PC-3 (cell line): ENCODE data around the gene SAP25. TPM values are rescaled to one million over a fixed set of nuclear protein-coding genes. Genes with fewer than 3 reads are reported as not detected.

Experiments used
- ATAC-seq: fragments of 200-7000 bp; cut with Tn5 transposase; 2 replicates; pipeline ENCODE4 v1.9.1; 2020; ENCODE audit warnings: mild to moderate bottlenecking, moderate library complexity
- BruUV-seq: library from RNA; stranded (reverse); fragments of 400-500 nt; replicated peaks from 2 replicates; lab custom pipeline; 2021; lab: Mats Ljungman, UMichigan
- CTCF ChIA-PET: fragments of 300-600 bp; sonication (Branson Sonifier 250); formaldehyde crosslinking; loops from one replicate; lab custom pipeline; 2022; ENCODE audit warnings: antibody characterized with exemption; lab: Charles Lee
- POLR2A ChIA-PET: fragments of 300-600 bp; sonication (Branson Sonifier 250); formaldehyde crosslinking; loops from one replicate; lab custom pipeline; 2022; ENCODE audit warnings: antibody characterized with exemption; ENCODE audit not compliant: unreplicated experiment; lab: Charles Lee
- DNase-seq: peaks from one replicate; pipeline ENCODE4 v3.0.0-alpha.2; 2015
- H2AFZ ChIP-seq: fragments of 300-600 bp; sonication (generic); 2 replicates; pipeline ENCODE4 v1.6.0; 2016; ENCODE audit warnings: antibody characterized with exemption, low read length
- H3F3A ChIP-seq: fragments of 300-600 bp; sonication (generic); one replicate; pipeline ENCODE4 v1.6.0; 2017; ENCODE audit warnings: antibody characterized with exemption, low read length, control low read depth, mild to moderate bottlenecking; ENCODE audit not compliant: unreplicated experiment
- H3K27ac ChIP-seq: fragments of 300-600 bp; sonication (generic); 2 replicates; pipeline ENCODE4 v1.5.1; 2016; ENCODE audit warnings: mild to moderate bottlenecking, low read length
- H3K27me3 ChIP-seq: fragments of 300-600 bp; sonication (generic); 2 replicates; pipeline ENCODE4 v1.6.1; 2016; ENCODE audit warnings: low read length, mixed read lengths
- H3K36me3 ChIP-seq: fragments of 300-600 bp; sonication (generic); 2 replicates; pipeline ENCODE4 v1.6.1; 2016; ENCODE audit warnings: low read depth, mixed run types, low read length, mixed read lengths
- H3K4me1 ChIP-seq: fragments of 300-600 bp; sonication (generic); 2 replicates; pipeline ENCODE4 v1.5.1; 2016; ENCODE audit warnings: low read length; ENCODE audit not compliant: insufficient read depth
- H3K4me2 ChIP-seq: fragments of 300-600 bp; sonication (generic); 2 replicates; pipeline ENCODE4 v1.6.0; 2016; ENCODE audit warnings: low read length
- H3K4me3 ChIP-seq: fragments of 300-600 bp; sonication (generic); 2 replicates; pipeline ENCODE4 v1.5.1; 2016; ENCODE audit warnings: mild to moderate bottlenecking, low read length, mixed read lengths
- H3K79me2 ChIP-seq: fragments of 300-600 bp; sonication (generic); 2 replicates; pipeline ENCODE4 v1.6.1; 2017; ENCODE audit warnings: low read length, mixed read lengths
- H3K9ac ChIP-seq: fragments of 300-600 bp; sonication (generic); 2 replicates; pipeline ENCODE4 v1.6.0; 2016; ENCODE audit warnings: mild to moderate bottlenecking, low read length
- H3K9me2 ChIP-seq: fragments of 300-600 bp; sonication (generic); replicated peaks from 2 replicates; pipeline ENCODE4 v1.6.1; 2016; ENCODE audit warnings: mixed run types, low read length, mixed read lengths
- H3K9me3 ChIP-seq: fragments of 300-600 bp; sonication (generic); 2 replicates; pipeline ENCODE4 v1.6.1; 2016; ENCODE audit warnings: low read length, mixed read lengths
- H4K20me1 ChIP-seq: fragments of 300-600 bp; sonication (generic); 2 replicates; pipeline ENCODE4 v1.6.1; 2016; ENCODE audit warnings: low read length, mixed read lengths
- EZH2 ChIP-seq: fragments of 300-600 bp; sonication (generic); IDR thresholded peaks from one replicate; pipeline ENCODE4 v1.6.1; 2017; ENCODE audit warnings: antibody characterized with exemption, mild to moderate bottlenecking, low read length; ENCODE audit not compliant: unreplicated experiment
- EZH2phosphoT487 ChIP-seq: fragments of 300-600 bp; sonication (generic); IDR thresholded peaks from 2 replicates; pipeline ENCODE4 v1.6.1; 2018; ENCODE audit warnings: mild to moderate bottlenecking, antibody characterized with exemption, low read length, borderline replicate concordance
- intact Hi-C: fragments of 100-400 bp; cut with micrococcal nuclease; formaldehyde crosslinking; loops from 2 replicates; pipeline ENCODE4 v1.9.0; 2023
- total RNA-seq: library from RNA; depleted of rRNA; stranded (reverse); fragments of >200 nt; gene quantifications from 2 replicates; pipeline ENCODE4 v1.2.3, GENCODE V29; 2014
- TF ChIP-seq, protein P1 (sequence below): fragments of 300-600 bp; sonication (generic); conservative IDR thresholded peaks from 2 replicates; pipeline ENCODE4 v1.5.1; 2017; ENCODE audit warnings: antibody characterized with exemption, low read depth, mild to moderate bottlenecking, low read length

SAP25 gene
- total RNA-seq, 1 experiment from 2014 or later, result 0.22 TPM

- Histone ChIP-seq H3K79me2 (no peaks in the 10 kb centered on the region), H3K36me3 (no peaks in the 10 kb centered on the region), H3K9me2 (no peaks in the 10 kb centered on the region), H3K4me1 (no peaks in the 10 kb centered on the region; the same call in 1 of the 2 replicates), H3K9ac (no peak overlapping the region), H4K20me1 (no peaks in the 10 kb centered on the region), H2AFZ (no peak overlapping the region), H3K4me3 (no peak overlapping the region), H3F3A (no peaks in the 10 kb centered on the region), H3K27me3 (no peaks in the 10 kb centered on the region), H3K27ac (no peak overlapping the region), H3K4me2 (no peak overlapping the region), H3K9me3 (no peaks in the 10 kb centered on the region)
- POLR2A ChIA-PET, result no interaction called here
- intact Hi-C loops, result no loop called here
- ATAC-seq (no peak), DNase-seq (no peak)
- CTCF ChIA-PET, result interaction anchor here (0.5 kb wide), 2 partner anchors 65 to 91 kb away, joined by 3 to 6 read pairs; no protein-coding TSS in a partner anchor
- no TSS peak for BruUV-seq
- TF ChIP-seq EZH2 (no peak), EZH2phosphoT487 (no peak)
- TF ChIP-seq, protein P1, sequence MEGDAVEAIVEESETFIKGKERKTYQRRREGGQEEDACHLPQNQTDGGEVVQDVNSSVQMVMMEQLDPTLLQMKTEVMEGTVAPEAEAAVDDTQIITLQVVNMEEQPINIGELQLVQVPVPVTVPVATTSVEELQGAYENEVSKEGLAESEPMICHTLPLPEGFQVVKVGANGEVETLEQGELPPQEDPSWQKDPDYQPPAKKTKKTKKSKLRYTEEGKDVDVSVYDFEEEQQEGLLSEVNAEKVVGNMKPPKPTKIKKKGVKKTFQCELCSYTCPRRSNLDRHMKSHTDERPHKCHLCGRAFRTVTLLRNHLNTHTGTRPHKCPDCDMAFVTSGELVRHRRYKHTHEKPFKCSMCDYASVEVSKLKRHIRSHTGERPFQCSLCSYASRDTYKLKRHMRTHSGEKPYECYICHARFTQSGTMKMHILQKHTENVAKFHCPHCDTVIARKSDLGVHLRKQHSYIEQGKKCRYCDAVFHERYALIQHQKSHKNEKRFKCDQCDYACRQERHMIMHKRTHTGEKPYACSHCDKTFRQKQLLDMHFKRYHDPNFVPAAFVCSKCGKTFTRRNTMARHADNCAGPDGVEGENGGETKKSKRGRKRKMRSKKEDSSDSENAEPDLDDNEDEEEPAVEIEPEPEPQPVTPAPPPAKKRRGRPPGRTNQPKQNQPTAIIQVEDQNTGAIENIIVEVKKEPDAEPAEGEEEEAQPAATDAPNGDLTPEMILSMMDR, result no peak
Measured at GRCh38 chr7:100572281-100572948, 1.3 kb downstream of the SAP25 start.

DNA sequence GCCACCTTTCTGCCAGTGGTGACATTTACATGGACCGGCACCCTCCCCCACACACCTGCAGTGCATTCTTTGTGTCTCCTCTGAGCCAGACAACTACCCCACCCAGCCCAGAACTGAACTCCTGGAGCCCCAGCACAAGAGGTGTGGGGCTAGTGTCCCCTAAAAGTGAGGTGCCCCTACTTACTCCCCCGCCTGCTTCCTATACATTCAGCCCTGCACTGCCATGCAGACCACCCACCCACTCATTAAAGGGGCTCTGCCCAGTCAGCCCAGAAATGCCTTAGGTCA is 1.9 kb downstream of the SAP25 start:
- Histone ChIP-seq H4K20me1 (no peaks in the 10 kb centered on the region), H3F3A (no peaks in the 10 kb centered on the region), H3K9ac (no peak overlapping the region), H3K4me3 (no peak overlapping the region), H2AFZ (no peak overlapping the region), H3K27ac (no peak overlapping the region), H3K4me2 (no peak overlapping the region), H3K79me2 (no peaks in the 10 kb centered on the region), H3K9me2 (no peaks in the 10 kb centered on the region), H3K4me1 (no peaks in the 10 kb centered on the region; the same call in 1 of the 2 replicates), H3K27me3 (no peaks in the 10 kb centered on the region), H3K36me3 (no peaks in the 10 kb centered on the region), H3K9me3 (no peaks in the 10 kb centered on the region)
- no peak for DNase-seq
- BruUV-seq, result no TSS peak
- TF ChIP-seq EZH2 (no peak), EZH2phosphoT487 (no peak)
- TF ChIP-seq, protein P1, result no peak
- intact Hi-C loops, result no loop called here
- ATAC-seq, result no peak
- CTCF ChIA-PET, result no interaction called here
- POLR2A ChIA-PET, result interaction anchor here (0.9 kb wide), 1 partner anchor 13 kb away, joined by 3 read pairs; no protein-coding TSS in a partner anchor
